Smooth muscle cell (in vitro differentiated cells): ENCODE measurements around the gene OBSCN. TPM values are rescaled to one million over a fixed set of nuclear protein-coding genes. Genes with fewer than 3 reads are reported as not detected.

Source experiments
- DNase-seq: peaks from one replicate; lab custom pipeline; 2025; ENCODE audit not compliant: unreplicated experiment; lab: John Stamatoyannopoulos, UW
- H2AFZ ChIP-seq: fragments of 200-600 bp; sonication (generic); 2 replicates; pipeline ENCODE4 v1.6.0; 2016; ENCODE audit warnings: antibody characterized with exemption, low read depth, mild to moderate bottlenecking
- H3F3A ChIP-seq: fragments of 200-600 bp; sonication (generic); 2 replicates; pipeline ENCODE4 v1.6.0; 2017; ENCODE audit warnings: antibody characterized with exemption, low read depth
- H3K27ac ChIP-seq: fragments of 200-600 bp; sonication (generic); 2 replicates; pipeline ENCODE4 v1.5.1; 2016; ENCODE audit warnings: low read depth, mild to moderate bottlenecking
- H3K27me3 ChIP-seq: fragments of 200-600 bp; sonication (generic); 2 replicates; pipeline ENCODE4 v1.6.1; 2016; ENCODE audit warnings: low read depth, mild to moderate bottlenecking
- H3K36me3 ChIP-seq: fragments of 200-600 bp; sonication (generic); 2 replicates; pipeline ENCODE4 v1.5.1; 2016; ENCODE audit warnings: low read depth
- H3K4me1 ChIP-seq: fragments of 200-600 bp; sonication (generic); 2 replicates; pipeline ENCODE4 v1.5.1; 2016; ENCODE audit warnings: low read depth
- H3K4me2 ChIP-seq: fragments of 200-600 bp; sonication (generic); 2 replicates; pipeline ENCODE4 v1.6.0; 2016; ENCODE audit warnings: mild to moderate bottlenecking
- H3K4me3 ChIP-seq: fragments of 200-600 bp; sonication (generic); 2 replicates; pipeline ENCODE4 v1.5.1; 2016; ENCODE audit warnings: mild to moderate bottlenecking
- H3K79me2 ChIP-seq: fragments of 200-600 bp; sonication (generic); 2 replicates; pipeline ENCODE4 v1.6.0; 2016; ENCODE audit warnings: low read depth, mild to moderate bottlenecking
- H3K9ac ChIP-seq: fragments of 200-600 bp; sonication (generic); 2 replicates; pipeline ENCODE4 v1.6.0; 2016; ENCODE audit warnings: low read depth
- H3K9me3 ChIP-seq: fragments of 200-600 bp; sonication (generic); replicated peaks from 2 replicates; pipeline ENCODE4 v1.5.1; 2016; ENCODE audit warnings: low read depth
- H4K20me1 ChIP-seq: fragments of 200-600 bp; sonication (generic); 2 replicates; pipeline ENCODE4 v1.6.0; 2016; ENCODE audit warnings: low read depth
- CTCF ChIP-seq: fragments of 200-600 bp; sonication (generic); IDR thresholded peaks from 2 replicates; pipeline ENCODE4 v1.5.1; 2017; ENCODE audit warnings: borderline replicate concordance, mild to moderate bottlenecking, antibody characterized with exemption; ENCODE audit not compliant: insufficient read depth, poor library complexity, severe bottlenecking
- WGBS: methylation state at CpG from one replicate; pipeline ENCODE4 v1.1.7; 2016; ENCODE audit warnings: low lambda C conversion rate; 5-methylcytosine and 5-hydroxymethylcytosine counted together
- polyA plus RNA-seq: library from polyadenylated mRNA; unstranded; fragments of >200 nt; fragmentation: Nextera tagmentation; extraction: Ambion mirVana; gene quantifications from 2 replicates; pipeline ENCODE4 v1.2.1, GENCODE V29; 2016
- total RNA-seq: library from RNA; depleted of rRNA; stranded (reverse); fragments of >200 nt; gene quantifications from 2 replicates; pipeline ENCODE4 v1.2.3, GENCODE V29; 2014

The OBSCN gene
- total and polyA plus RNA-seq, 2 experiments from 2014 or later = 3.8 to 10.6 TPM

GRCh38 chr1:228283043-228283371, 75.2 kb downstream of the OBSCN start:
- Histone ChIP-seq H3K4me1 (no peaks in the 10 kb centered on the region), H3K36me3 (no peaks in the 10 kb centered on the region), H4K20me1 (no peaks in the 10 kb centered on the region), H3K79me2 (no peaks in the 10 kb centered on the region), H3K4me2 (no peak overlapping the region), H3K27me3 (no peaks in the 10 kb centered on the region), H3F3A (no peaks in the 10 kb centered on the region), H3K27ac (no peak overlapping the region), H3K9ac (no peak overlapping the region), H3K4me3 (no peak overlapping the region), H2AFZ (no peak overlapping the region), H3K9me3 (no peaks in the 10 kb centered on the region)
- DNase-seq = no peak
- WGBS = 89% methylated on average over 22 of the region's 22 CpGs
- no peak for TF ChIP-seq CTCF

GRCh38 chr1:228283476-228284147, 75.8 kb downstream of the OBSCN start:
- no peak overlapping the region for H3K27ac ChIP-seq
- no peak for TF ChIP-seq CTCF
- H3K36me3 ChIP-seq = no peaks in the 10 kb centered on the region
- H3F3A ChIP-seq = no peaks in the 10 kb centered on the region
- no peak overlapping the region for H3K4me3 ChIP-seq
- no peak overlapping the region for H3K4me2 ChIP-seq
- DNase-seq = no peak
- no peaks in the 10 kb centered on the region for H4K20me1 ChIP-seq
- H3K79me2 ChIP-seq = no peaks in the 10 kb centered on the region
- no peak overlapping the region for H3K9ac ChIP-seq
- H3K9me3 ChIP-seq = no peaks in the 10 kb centered on the region
- no peaks in the 10 kb centered on the region for H3K27me3 ChIP-seq
- no peaks in the 10 kb centered on the region for H3K4me1 ChIP-seq
- no peak overlapping the region for H2AFZ ChIP-seq
- WGBS = 97% methylated on average over 20 of the region's 20 CpGs

- Histone ChIP-seq H3K4me3 (no peak overlapping the region), H3K4me1 (no peaks in the 10 kb centered on the region), H4K20me1 (no peaks in the 10 kb centered on the region), H3K27me3 (no peaks in the 10 kb centered on the region), H3K27ac (no peak overlapping the region), H3F3A (no peaks in the 10 kb centered on the region), H3K36me3 (no peaks in the 10 kb centered on the region), H3K9ac (no peak overlapping the region), H2AFZ (no peak overlapping the region), H3K9me3 (no peaks in the 10 kb centered on the region), H3K79me2 (no peaks in the 10 kb centered on the region), H3K4me2 (no peak overlapping the region)
- DNase-seq = no peak
- 94% methylated on average over 3 of the region's 3 CpGs for WGBS
- TF ChIP-seq CTCF = no peak
Observed at GRCh38 chr1:228284148-228284495, 76.3 kb downstream of the OBSCN start.

- H3K9ac ChIP-seq = no peak overlapping the region
- H3F3A ChIP-seq = no peaks in the 10 kb centered on the region
- H3K9me3 ChIP-seq = no peaks in the 10 kb centered on the region
- no peaks in the 10 kb centered on the region for H4K20me1 ChIP-seq
- H3K4me3 ChIP-seq = no peak overlapping the region
- no peaks in the 10 kb centered on the region for H3K79me2 ChIP-seq
- H3K27ac ChIP-seq = no peak overlapping the region
- 96% methylated on average over 6 of the region's 6 CpGs for WGBS
- TF ChIP-seq CTCF = no peak
- DNase-seq = no peak
- H3K4me1 ChIP-seq = no peaks in the 10 kb centered on the region
- H2AFZ ChIP-seq = no peak overlapping the region
- H3K4me2 ChIP-seq = no peak overlapping the region
- no peaks in the 10 kb centered on the region for H3K36me3 ChIP-seq
- H3K27me3 ChIP-seq = no peaks in the 10 kb centered on the region
Observed at GRCh38 chr1:228284521-228284920, 76.7 kb downstream of the OBSCN start.
